Activated CD8-positive, alpha-beta T cell treated with anti-CD3 and anti-CD28 coated beads for 36 hours (primary cell): ENCODE data around the gene ABCD3. TPM values are rescaled to one million over a fixed set of nuclear protein-coding genes. Genes with fewer than 3 reads are reported as not detected.
"Not testable (repeated sequence)": the region's sequence is repeated elsewhere in the genome, so short reads cannot be mapped to it uniquely, and the experiment has no call there.

Source experiments
- ATAC-seq: fragments of 200-7000 bp; cut with Tn5 transposase; one replicate; pipeline ENCODE4 v1.10.0; 2021; ENCODE audit warnings: mild to moderate bottlenecking, moderate library complexity
- CTCF ChIA-PET: fragments of 350-600 bp; sonication (Branson Sonifier 250); formaldehyde crosslinking; loops from one replicate; lab custom pipeline; 2021; ENCODE audit warnings: antibody characterized with exemption; lab: Charles Lee
- POLR2A ChIA-PET: fragments of 350-600 bp; sonication (Branson Sonifier 250); formaldehyde crosslinking; loops from one replicate; lab custom pipeline; 2021; ENCODE audit warnings: antibody characterized with exemption; lab: Charles Lee
- DNase-seq: peaks from one replicate; pipeline ENCODE4 v3.0.0-alpha.2; 2020
- H3K27ac Mint-ChIP-seq: one replicate; pipeline ENCODE4 v1.8.0; 2021; ENCODE audit warnings: mild to moderate bottlenecking, mixed read lengths
- H3K27me3 Mint-ChIP-seq: one replicate; pipeline ENCODE4 v1.8.0; 2021; ENCODE audit warnings: mixed read lengths
- H3K36me3 Mint-ChIP-seq: one replicate; pipeline ENCODE4 v1.8.0; 2021; ENCODE audit warnings: low read depth, mixed read lengths
- H3K4me1 Mint-ChIP-seq: one replicate; pipeline ENCODE4 v1.8.0; 2021; ENCODE audit warnings: low read depth, mixed read lengths
- H3K4me3 Mint-ChIP-seq: one replicate; pipeline ENCODE4 v1.8.0; 2021; ENCODE audit warnings: mild to moderate bottlenecking, moderate library complexity, mixed read lengths
- H3K9me3 Mint-ChIP-seq: one replicate; pipeline ENCODE4 v1.8.0; 2021; ENCODE audit warnings: mixed read lengths
- intact Hi-C: fragments of 100-400 bp; cut with micrococcal nuclease; formaldehyde crosslinking; loops from one replicate; pipeline ENCODE4 v1.10.0; 2022
- total RNA-seq, 2 experiments: library from RNA; stranded (reverse); gene quantifications; one replicate each; pipeline ENCODE4 v1.2.3, GENCODE V29; 2021
- TF ChIP-seq, protein P1 (sequence below): fragments of 200-600 bp; IDR thresholded peaks from one replicate; pipeline ENCODE4 v1.8.0; 2022; ENCODE audit warnings: antibody characterized with exemption, mild to moderate bottlenecking

The ABCD3 gene
- total RNA-seq, 2 experiments from 2014 or later = 31.3 to 31.9 TPM

DNA sequence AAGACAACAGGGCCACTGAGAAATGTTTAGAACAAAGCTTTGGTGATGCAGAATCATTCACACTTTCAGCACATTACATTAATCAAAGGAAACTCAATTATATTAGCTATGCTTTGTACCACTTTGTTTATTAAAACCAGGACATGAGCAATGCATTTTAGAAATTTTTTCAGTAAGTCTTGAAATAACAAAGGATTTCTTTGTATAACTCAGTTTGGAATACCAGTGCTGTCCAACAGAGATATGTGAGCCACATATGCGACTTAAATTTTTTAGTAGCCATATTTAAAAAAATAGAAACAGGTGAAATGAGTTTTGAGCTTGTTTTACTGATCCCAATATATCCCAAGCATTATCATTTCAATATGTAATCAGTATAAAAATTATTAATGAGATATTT is 142.1 kb downstream of the ABCD3 start:
- DNase-seq = no peak
- intact Hi-C loops = no loop called here
- H3K36me3 Mint-ChIP-seq = no peaks in the 10 kb centered on the region
- ATAC-seq = no peak
- ChIA-PET CTCF (no interaction called here), POLR2A (no interaction called here)
- TF ChIP-seq, protein P1, sequence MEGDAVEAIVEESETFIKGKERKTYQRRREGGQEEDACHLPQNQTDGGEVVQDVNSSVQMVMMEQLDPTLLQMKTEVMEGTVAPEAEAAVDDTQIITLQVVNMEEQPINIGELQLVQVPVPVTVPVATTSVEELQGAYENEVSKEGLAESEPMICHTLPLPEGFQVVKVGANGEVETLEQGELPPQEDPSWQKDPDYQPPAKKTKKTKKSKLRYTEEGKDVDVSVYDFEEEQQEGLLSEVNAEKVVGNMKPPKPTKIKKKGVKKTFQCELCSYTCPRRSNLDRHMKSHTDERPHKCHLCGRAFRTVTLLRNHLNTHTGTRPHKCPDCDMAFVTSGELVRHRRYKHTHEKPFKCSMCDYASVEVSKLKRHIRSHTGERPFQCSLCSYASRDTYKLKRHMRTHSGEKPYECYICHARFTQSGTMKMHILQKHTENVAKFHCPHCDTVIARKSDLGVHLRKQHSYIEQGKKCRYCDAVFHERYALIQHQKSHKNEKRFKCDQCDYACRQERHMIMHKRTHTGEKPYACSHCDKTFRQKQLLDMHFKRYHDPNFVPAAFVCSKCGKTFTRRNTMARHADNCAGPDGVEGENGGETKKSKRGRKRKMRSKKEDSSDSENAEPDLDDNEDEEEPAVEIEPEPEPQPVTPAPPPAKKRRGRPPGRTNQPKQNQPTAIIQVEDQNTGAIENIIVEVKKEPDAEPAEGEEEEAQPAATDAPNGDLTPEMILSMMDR = no peak
- no peak overlapping the region for H3K27ac Mint-ChIP-seq
- no peak overlapping the region for H3K4me3 Mint-ChIP-seq
- no peaks in the 10 kb centered on the region for H3K4me1 Mint-ChIP-seq
- H3K27me3 Mint-ChIP-seq = peaks cover 1% of the 10 kb centered on the region
- no peaks in the 10 kb centered on the region for H3K9me3 Mint-ChIP-seq

GRCh38 chr1:94562519-94563260 is 144.5 kb downstream of the ABCD3 start:
- ChIA-PET CTCF (no interaction called here), POLR2A (no interaction called here)
- Mint-ChIP-seq H3K36me3 (no peaks in the 10 kb centered on the region), H3K27ac (no peak overlapping the region), H3K9me3 (no peaks in the 10 kb centered on the region), H3K27me3 (peaks cover 1% of the 10 kb centered on the region), H3K4me1 (no peaks in the 10 kb centered on the region), H3K4me3 (no peak overlapping the region)
- ATAC-seq (no peak), DNase-seq (no peak)
- TF ChIP-seq, protein P1 = no peak
- intact Hi-C loops = no loop called here

DNA sequence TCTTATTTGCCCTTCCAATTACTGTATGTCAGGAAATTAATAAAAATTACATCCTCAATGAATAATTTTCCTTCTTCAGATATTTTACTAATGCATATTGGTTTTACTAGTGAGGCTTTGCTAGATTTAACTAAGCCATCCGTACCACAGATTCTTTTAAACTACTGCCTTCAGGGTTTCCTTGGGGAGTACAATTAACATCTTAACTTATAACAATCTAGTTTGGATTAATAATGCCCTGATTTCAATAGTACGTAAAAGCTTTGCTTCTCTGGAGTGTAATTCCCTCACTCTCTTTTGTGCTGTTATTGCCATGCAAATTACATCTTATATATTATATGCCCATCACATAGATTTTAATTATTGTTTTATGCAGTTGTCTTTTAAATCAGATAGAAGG is 147.7 kb downstream of the ABCD3 start:
- Mint-ChIP-seq H3K4me1 (no peaks in the 10 kb centered on the region), H3K36me3 (no peaks in the 10 kb centered on the region), H3K9me3 (peaks cover 4% of the 10 kb centered on the region), H3K27me3 (peaks cover 1% of the 10 kb centered on the region), H3K27ac (no peak overlapping the region), H3K4me3 (no peak overlapping the region)
- CTCF ChIA-PET = no interaction called here
- no peak for DNase-seq
- intact Hi-C loops = no loop called here
- TF ChIP-seq, protein P1 = no peak
- POLR2A ChIA-PET = no interaction called here
- ATAC-seq = no peak

DNA sequence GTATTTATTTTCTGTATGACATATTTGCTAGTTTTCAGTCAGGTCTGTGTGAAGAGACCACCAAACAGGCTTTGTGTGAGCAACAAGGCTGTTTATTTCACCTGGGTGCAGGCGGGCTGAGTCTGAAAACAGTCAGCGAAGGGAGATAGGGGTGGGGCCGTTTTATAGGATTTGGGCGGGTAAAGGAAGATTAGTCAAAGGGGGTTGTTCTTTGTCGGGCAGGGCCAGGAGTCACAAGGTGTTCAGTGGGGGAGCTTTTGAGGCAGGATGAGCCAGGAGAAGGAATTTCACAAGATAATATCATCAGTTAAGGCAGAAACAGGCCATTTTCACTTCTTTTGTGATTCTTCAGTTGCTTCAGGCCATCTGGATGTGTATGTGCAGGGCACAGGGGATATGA is 148.2 kb downstream of the ABCD3 start:
- POLR2A ChIA-PET, H3K27ac Mint-ChIP-seq, H3K4me3 Mint-ChIP-seq: not testable (repeated sequence)

DNA sequence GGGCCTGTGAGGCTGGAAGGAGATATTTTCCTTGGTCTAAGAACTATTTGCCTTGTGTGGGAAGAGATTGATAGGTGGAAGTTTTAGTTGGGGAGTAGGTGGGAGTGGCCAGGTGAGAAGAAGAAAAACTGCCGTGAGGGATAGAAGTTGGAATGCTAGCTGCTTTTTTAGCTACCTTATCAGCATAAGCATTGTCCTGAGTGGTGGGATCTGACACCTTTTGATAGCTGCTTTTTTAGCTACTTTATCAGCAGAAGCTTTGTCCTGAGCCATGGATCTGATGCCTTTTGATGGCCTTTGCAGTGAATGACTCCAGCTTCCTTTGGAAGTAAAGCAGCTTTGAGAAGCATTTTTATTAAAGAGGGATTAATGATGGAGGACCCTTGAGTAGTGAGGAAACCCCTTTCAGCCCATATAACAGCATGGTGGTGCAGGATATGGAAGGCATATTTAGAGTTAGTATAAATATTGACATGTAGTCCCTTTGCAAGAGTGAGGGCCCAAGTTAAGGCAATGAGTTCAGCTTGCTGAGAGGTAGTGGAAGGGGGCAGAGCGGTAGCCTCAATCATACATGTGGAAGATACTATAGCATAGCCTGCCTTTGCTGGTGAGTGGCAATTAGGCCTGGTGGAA is 149.9 kb downstream of the ABCD3 start:
- H3K4me3 Mint-ChIP-seq, H3K27ac Mint-ChIP-seq, intact Hi-C loops, H3K27me3 Mint-ChIP-seq, H3K36me3 Mint-ChIP-seq, ATAC-seq, POLR2A ChIA-PET, H3K4me1 Mint-ChIP-seq, DNase-seq: not testable (repeated sequence)
- peaks cover 14% of the 10 kb centered on the region for H3K9me3 Mint-ChIP-seq
- CTCF ChIA-PET = interaction anchor here (0.6 kb wide), 1 partner anchor 183 kb away, joined by 3 read pairs; no protein-coding TSS in a partner anchor

More for the DNA sequence above, 148.2 kb downstream of the ABCD3 start:
- H3K27me3 Mint-ChIP-seq, intact Hi-C loops, DNase-seq, H3K4me1 Mint-ChIP-seq, ATAC-seq, CTCF ChIA-PET, H3K9me3 Mint-ChIP-seq, H3K36me3 Mint-ChIP-seq: not testable (repeated sequence)

Other genes starting within 250 kb of the ABCD3 start
- not detected for gene ARHGAP29, start 180.8 kb upstream of the ABCD3 start, total RNA-seq
- gene F3, start 123.4 kb downstream of the ABCD3 start, total RNA-seq = not detected